IMR-90 (cell line): Measurements from ENCODE around the gene SNTG2. TPM values are rescaled to one million over a fixed set of nuclear protein-coding genes. Genes with fewer than 3 reads are reported as not detected.

ENCODE experiments used
- ATAC-seq: fragments of 200-7000 bp; cut with Tn5 transposase; 2 replicates; pipeline ENCODE4 v1.9.1; 2020; ENCODE audit warnings: low read depth, mild to moderate bottlenecking, moderate library complexity
- BruUV-seq: library from RNA; stranded (reverse); fragments of 400-500 nt; replicated peaks from 2 replicates; lab custom pipeline; 2021; lab: Mats Ljungman, UMichigan
- CTCF ChIA-PET: fragments of 300-600 bp; formaldehyde crosslinking; extraction: SDS; loops from one replicate; lab custom pipeline; 2021; ENCODE audit warnings: antibody characterized with exemption; lab: Yijun Ruan, JAX
- POLR2A ChIA-PET: fragments of 300-600 bp; sonication (Branson Sonifier 250); formaldehyde crosslinking; loops from one replicate; lab custom pipeline; 2022; ENCODE audit warnings: antibody characterized with exemption; ENCODE audit not compliant: unreplicated experiment; lab: Charles Lee
- DNase-seq: peaks from one replicate; pipeline ENCODE4 v3.0.0; 2013
- H2AFZ ChIP-seq: replicated peaks from 2 replicates; pipeline ENCODE3; 2013; ENCODE audit warnings: low read length, mild to moderate bottlenecking; ENCODE audit not compliant: poor library complexity
- H2AK5ac ChIP-seq: 2 replicates; pipeline ENCODE4 v1.6.1; 2013; ENCODE audit warnings: low read depth, low read length, inconsistent platforms
- H2AK9ac ChIP-seq: replicated peaks from 2 replicates; pipeline ENCODE3; 2013; ENCODE audit warnings: mild to moderate bottlenecking, low read depth, low read length, moderate library complexity; ENCODE audit not compliant: poor library complexity
- H2BK120ac ChIP-seq: 2 replicates; pipeline ENCODE4 v1.6.1; 2013; ENCODE audit warnings: low read depth, low read length, inconsistent platforms
- H2BK15ac ChIP-seq: 3 replicates; pipeline ENCODE4 v1.6.1; 2013; ENCODE audit warnings: low read depth, low read length, inconsistent platforms
- H2BK20ac ChIP-seq: 2 replicates; pipeline ENCODE4 v1.6.1; 2013; ENCODE audit warnings: low read depth, mild to moderate bottlenecking, inconsistent platforms, low read length, moderate library complexity
- H2BK5ac ChIP-seq: 2 replicates; pipeline ENCODE4 v1.6.1; 2013; ENCODE audit warnings: mild to moderate bottlenecking, low read depth, low read length, inconsistent platforms; ENCODE audit not compliant: poor library complexity, severe bottlenecking
- H3K14ac ChIP-seq: replicated peaks from 2 replicates; pipeline ENCODE4 v1.6.1; 2013; ENCODE audit warnings: low read depth, low read length, inconsistent platforms
- H3K18ac ChIP-seq: 2 replicates; pipeline ENCODE4 v1.6.1; 2013; ENCODE audit warnings: low read depth, low read length, control low read depth
- H3K23ac ChIP-seq: 2 replicates; pipeline ENCODE4 v1.6.1; 2013; ENCODE audit warnings: low read depth, low read length, inconsistent platforms
- H3K27ac ChIP-seq: 2 replicates; pipeline ENCODE4 v1.5.1; 2013; ENCODE audit warnings: mild to moderate bottlenecking, control low read depth, low read length; ENCODE audit not compliant: insufficient read depth
- H3K27me3 ChIP-seq: 2 replicates; pipeline ENCODE4 v1.6.1; 2013; ENCODE audit warnings: low read length; ENCODE audit not compliant: control insufficient read depth, insufficient read depth
- H3K36me3 ChIP-seq: 2 replicates; pipeline ENCODE4 v1.6.1; 2013; ENCODE audit warnings: low read length, mixed read lengths; ENCODE audit not compliant: control insufficient read depth, insufficient read depth
- H3K4ac ChIP-seq: 2 replicates; pipeline ENCODE4 v1.6.1; 2013; ENCODE audit warnings: low read depth, low read length, inconsistent platforms
- H3K4me1 ChIP-seq: 2 replicates; pipeline ENCODE4 v1.6.1; 2013; ENCODE audit warnings: low read length, mixed read lengths; ENCODE audit not compliant: control insufficient read depth, insufficient read depth
- H3K4me2 ChIP-seq: 2 replicates; pipeline ENCODE4 v1.6.1; 2013; ENCODE audit warnings: low read depth, mild to moderate bottlenecking, control low read depth, low read length, moderate library complexity
- H3K4me3 ChIP-seq: 2 replicates; pipeline ENCODE4 v1.5.1; 2013; ENCODE audit warnings: low read depth, mild to moderate bottlenecking, control low read depth, low read length, moderate library complexity; ENCODE audit not compliant: insufficient read depth
- H3K56ac ChIP-seq: 2 replicates; pipeline ENCODE4 v1.6.1; 2013; ENCODE audit warnings: low read length, inconsistent platforms; ENCODE audit not compliant: insufficient read depth; ENCODE audit errors: extremely low read depth
- H3K79me1 ChIP-seq, 2 experiments: 2 replicates each; pipeline ENCODE4 v1.6.1; 2013; ENCODE audit warnings: low read length in 2 of 2, inconsistent platforms in 1 of 2, low read depth in 1 of 2
- H3K9ac ChIP-seq: 2 replicates; pipeline ENCODE4 v1.6.1; 2013; ENCODE audit warnings: low read depth, low read length, control low read depth
- H3K9me1 ChIP-seq: 2 replicates; pipeline ENCODE4 v1.6.1; 2013; ENCODE audit warnings: low read length, inconsistent platforms; ENCODE audit not compliant: insufficient read depth
- H3K9me3 ChIP-seq: 2 replicates; pipeline ENCODE4 v1.6.1; 2013; ENCODE audit warnings: low read length; ENCODE audit not compliant: control insufficient read depth, insufficient read depth
- H4K20me1 ChIP-seq: 2 replicates; pipeline ENCODE4 v1.6.1; 2013; ENCODE audit warnings: low read length, inconsistent platforms; ENCODE audit not compliant: insufficient read depth
- H4K5ac ChIP-seq: 2 replicates; pipeline ENCODE4 v1.6.1; 2013; ENCODE audit warnings: mild to moderate bottlenecking, low read depth, low read length, control low read depth
- H4K8ac ChIP-seq, 2 experiments: 2 replicates each; pipeline ENCODE4 v1.6.1; 2013; ENCODE audit warnings: low read depth in 2 of 2, low read length in 2 of 2, control low read depth in 1 of 2, inconsistent platforms in 1 of 2
- H4K91ac ChIP-seq: 2 replicates; pipeline ENCODE4 v1.6.1; 2013; ENCODE audit warnings: low read depth, low read length, inconsistent platforms; ENCODE audit not compliant: insufficient read depth
- BHLHE40 ChIP-seq: fragments of 150-350 bp; IDR thresholded peaks from 2 replicates; pipeline ENCODE4 v1.6.1; 2016; ENCODE audit warnings: mild to moderate bottlenecking, low read depth, low read length
- CEBPB ChIP-seq: IDR thresholded peaks from 2 replicates; pipeline ENCODE4 v1.6.1; 2012; ENCODE audit warnings: low read depth, low read length, improper control_type of control experiment
- CHD1 ChIP-seq: IDR thresholded peaks from 2 replicates; pipeline ENCODE4 v1.6.1; 2012; ENCODE audit warnings: low read depth, low read length, improper control_type of control experiment
- FOS ChIP-seq: fragments of 150-350 bp; IDR thresholded peaks from 2 replicates; pipeline ENCODE4 v1.6.1; 2016; ENCODE audit warnings: low read depth, low read length
- MAFK ChIP-seq: IDR thresholded peaks from 2 replicates; pipeline ENCODE4 v1.6.1; 2012; ENCODE audit warnings: low read depth, low read length, improper control_type of control experiment
- MAZ ChIP-seq: IDR thresholded peaks from 2 replicates; pipeline ENCODE4 v1.6.1; 2012; ENCODE audit warnings: low read depth, mild to moderate bottlenecking, low read length, improper control_type of control experiment, moderate library complexity, borderline replicate concordance
- MXI1 ChIP-seq: IDR thresholded peaks from 2 replicates; pipeline ENCODE4 v1.6.1; 2012; ENCODE audit warnings: low read depth, mild to moderate bottlenecking, low read length, moderate library complexity, borderline replicate concordance
- NFE2L2 ChIP-seq: fragments of 150-350 bp; IDR thresholded peaks from 2 replicates; pipeline ENCODE4 v1.6.1; 2016; ENCODE audit warnings: low read depth, mild to moderate bottlenecking, low read length
- POLR2A ChIP-seq: IDR thresholded peaks from 2 replicates; pipeline ENCODE4 v1.6.1; 2012; ENCODE audit warnings: mild to moderate bottlenecking, low read depth, low read length
- RAD21 ChIP-seq: IDR thresholded peaks from 2 replicates; pipeline ENCODE4 v1.6.1; 2012; ENCODE audit warnings: low read length, improper control_type of control experiment
- RCOR1 ChIP-seq: IDR thresholded peaks from 2 replicates; pipeline ENCODE4 v1.6.1; 2012; ENCODE audit warnings: mild to moderate bottlenecking, low read length, improper control_type of control experiment; ENCODE audit not compliant: insufficient replicate concordance
- RFX5 ChIP-seq: IDR thresholded peaks from 2 replicates; pipeline ENCODE4 v1.8.0; 2012; ENCODE audit warnings: low read depth, mild to moderate bottlenecking, low read length, moderate library complexity
- SMC3 ChIP-seq: fragments of 150-350 bp; IDR thresholded peaks from 2 replicates; pipeline ENCODE4 v1.6.1; 2016; ENCODE audit warnings: low read depth, mild to moderate bottlenecking, antibody characterized with exemption, low read length, moderate library complexity
- WGBS, 2 experiments: methylation state at CpG; one replicate each; pipeline versions ENCODE4 v1.1.5 to v1.1.7; 2013; ENCODE audit warnings: missing lambda C conversion rate in 2 of 2; ENCODE audit not compliant: insufficient read length in 1 of 2; ENCODE audit errors: extremely low coverage in 2 of 2; 5-methylcytosine and 5-hydroxymethylcytosine counted together
- dilution Hi-C: fragments of 300-500 bp; cut with HindIII; formaldehyde crosslinking; loops from one replicate; pipeline ENCODE4 v1.14.3; 2018; ENCODE audit warnings: low sequenced_read_pairs; ENCODE audit not compliant: unreplicated experiment
- in situ Hi-C: fragments of 300-500 bp; cut with MboI; formaldehyde crosslinking; loops from 3 replicates; pipeline ENCODE4 v1.14.3; 2019; ENCODE audit warnings: low sequenced_read_pairs, inconsistent platforms, mixed read lengths
- intact Hi-C: fragments of 100-400 bp; cut with micrococcal nuclease; formaldehyde crosslinking; loops from 2 replicates; pipeline ENCODE4 v1.10.0; 2022
- polyA plus RNA-seq, 3 experiments: library from polyadenylated mRNA; depleted of rRNA; stranded (reverse); fragments of >200 nt; gene quantifications; 2 replicates each; pipeline ENCODE4 v1.2.3, GENCODE V29; 2012; ENCODE audit warnings: low replicate concordance in 1 of 3
- total RNA-seq: library from RNA; depleted of rRNA; stranded (reverse); fragments of >200 nt; gene quantifications from 2 replicates; pipeline ENCODE4 v1.2.3, GENCODE V29; 2012
- TF ChIP-seq, protein P1 (sequence below): fragments of 150-350 bp; IDR thresholded peaks from 2 replicates; pipeline ENCODE4 v1.6.1; 2016; ENCODE audit warnings: low read depth, mild to moderate bottlenecking, low read length, moderate library complexity, borderline replicate concordance
- TF ChIP-seq, protein P2 (sequence below): fragments of 150-350 bp; IDR thresholded peaks from 2 replicates; pipeline ENCODE4 v1.6.1; 2017; ENCODE audit warnings: mild to moderate bottlenecking, antibody characterized with exemption, low read length, low read depth
- TF ChIP-seq, protein P3 (sequence below): conservative IDR thresholded peaks from 2 replicates; pipeline ENCODE4 v1.5.1; 2012; ENCODE audit warnings: mild to moderate bottlenecking, low read depth, low read length, improper control_type of control experiment

The SNTG2 gene
- total and polyA plus RNA-seq, 2 of the 4 experiments (the other 2 are of a cell fraction), result under 0.01 to 0.17 TPM

DNA sequence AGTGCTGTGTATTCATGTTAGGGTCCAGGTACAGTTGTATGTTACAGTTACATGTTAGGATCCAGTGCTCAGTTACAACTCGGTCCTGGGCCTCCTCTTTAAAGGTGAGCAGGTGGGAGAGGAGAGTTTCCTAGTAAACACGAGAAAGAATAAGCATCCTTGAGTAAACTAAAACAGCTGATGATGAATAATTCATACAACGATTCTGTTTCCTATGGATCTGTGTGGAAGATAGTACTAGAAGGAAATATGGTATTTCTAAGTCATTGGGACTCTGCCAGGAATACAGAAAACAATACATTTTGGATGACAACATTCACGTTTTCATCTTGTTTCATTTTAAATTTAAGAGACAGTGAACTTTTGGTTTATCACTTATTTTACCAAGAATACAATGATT is 29.5 kb downstream of the SNTG2 start:
- Histone ChIP-seq H3K56ac (no peak overlapping the region), H3K9me1 (no peaks in the 10 kb centered on the region), H3K9ac (no peak overlapping the region), H2BK5ac (no peak overlapping the region), H4K5ac (no peak overlapping the region), H2BK20ac (no peak overlapping the region), H2AFZ (no peak overlapping the region), H2BK15ac (no peak overlapping the region), H2AK5ac (no peak overlapping the region), H3K4me3 (no peak overlapping the region), H3K27ac (no peak overlapping the region), H3K18ac (no peak overlapping the region), H3K23ac (no peak overlapping the region), H4K8ac (no peak overlapping the region), H3K27me3 (no peaks in the 10 kb centered on the region), H3K4me2 (no peak overlapping the region), H3K4ac (no peak overlapping the region), H3K79me1 (no peaks in the 10 kb centered on the region), H4K20me1 (no peaks in the 10 kb centered on the region), H3K14ac (no peak overlapping the region), H3K4me1 (no peaks in the 10 kb centered on the region), H3K36me3 (no peaks in the 10 kb centered on the region), H2BK120ac (no peak overlapping the region), H4K91ac (no peak overlapping the region), H2AK9ac (no peak overlapping the region), H3K9me3 (peaks cover 9% of the 10 kb centered on the region; the same call in 1 of the 2 replicates)
- CTCF ChIA-PET, result interaction anchor here (0.6 kb wide), 1 partner anchor 27 kb away, joined by 3 read pairs; no protein-coding TSS in a partner anchor
- dilution Hi-C loops, result no loop called here
- in situ Hi-C loops, result no loop called here
- no CpG with 5 or more reads among the region's 4 CpGs for WGBS, 2 experiments
- intact Hi-C loops, result no loop called here
- DNase-seq (no peak), ATAC-seq (no peak)
- TF ChIP-seq RAD21 (no peak), NFE2L2 (no peak), SMC3 (no peak), MAFK (no peak), BHLHE40 (no peak), CHD1 (no peak), MXI1 (no peak), RFX5 (no peak), FOS (no peak), MAZ (no peak), POLR2A (no peak), CEBPB (no peak), RCOR1 (no peak)
- TF ChIP-seq, protein P1, sequence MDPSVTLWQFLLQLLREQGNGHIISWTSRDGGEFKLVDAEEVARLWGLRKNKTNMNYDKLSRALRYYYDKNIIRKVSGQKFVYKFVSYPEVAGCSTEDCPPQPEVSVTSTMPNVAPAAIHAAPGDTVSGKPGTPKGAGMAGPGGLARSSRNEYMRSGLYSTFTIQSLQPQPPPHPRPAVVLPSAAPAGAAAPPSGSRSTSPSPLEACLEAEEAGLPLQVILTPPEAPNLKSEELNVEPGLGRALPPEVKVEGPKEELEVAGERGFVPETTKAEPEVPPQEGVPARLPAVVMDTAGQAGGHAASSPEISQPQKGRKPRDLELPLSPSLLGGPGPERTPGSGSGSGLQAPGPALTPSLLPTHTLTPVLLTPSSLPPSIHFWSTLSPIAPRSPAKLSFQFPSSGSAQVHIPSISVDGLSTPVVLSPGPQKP, result no peak
- TF ChIP-seq, protein P2, sequence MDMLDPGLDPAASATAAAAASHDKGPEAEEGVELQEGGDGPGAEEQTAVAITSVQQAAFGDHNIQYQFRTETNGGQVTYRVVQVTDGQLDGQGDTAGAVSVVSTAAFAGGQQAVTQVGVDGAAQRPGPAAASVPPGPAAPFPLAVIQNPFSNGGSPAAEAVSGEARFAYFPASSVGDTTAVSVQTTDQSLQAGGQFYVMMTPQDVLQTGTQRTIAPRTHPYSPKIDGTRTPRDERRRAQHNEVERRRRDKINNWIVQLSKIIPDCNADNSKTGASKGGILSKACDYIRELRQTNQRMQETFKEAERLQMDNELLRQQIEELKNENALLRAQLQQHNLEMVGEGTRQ, result no peak
- TF ChIP-seq, protein P3, sequence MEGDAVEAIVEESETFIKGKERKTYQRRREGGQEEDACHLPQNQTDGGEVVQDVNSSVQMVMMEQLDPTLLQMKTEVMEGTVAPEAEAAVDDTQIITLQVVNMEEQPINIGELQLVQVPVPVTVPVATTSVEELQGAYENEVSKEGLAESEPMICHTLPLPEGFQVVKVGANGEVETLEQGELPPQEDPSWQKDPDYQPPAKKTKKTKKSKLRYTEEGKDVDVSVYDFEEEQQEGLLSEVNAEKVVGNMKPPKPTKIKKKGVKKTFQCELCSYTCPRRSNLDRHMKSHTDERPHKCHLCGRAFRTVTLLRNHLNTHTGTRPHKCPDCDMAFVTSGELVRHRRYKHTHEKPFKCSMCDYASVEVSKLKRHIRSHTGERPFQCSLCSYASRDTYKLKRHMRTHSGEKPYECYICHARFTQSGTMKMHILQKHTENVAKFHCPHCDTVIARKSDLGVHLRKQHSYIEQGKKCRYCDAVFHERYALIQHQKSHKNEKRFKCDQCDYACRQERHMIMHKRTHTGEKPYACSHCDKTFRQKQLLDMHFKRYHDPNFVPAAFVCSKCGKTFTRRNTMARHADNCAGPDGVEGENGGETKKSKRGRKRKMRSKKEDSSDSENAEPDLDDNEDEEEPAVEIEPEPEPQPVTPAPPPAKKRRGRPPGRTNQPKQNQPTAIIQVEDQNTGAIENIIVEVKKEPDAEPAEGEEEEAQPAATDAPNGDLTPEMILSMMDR, result no peak
- BruUV-seq, result no TSS peak
- POLR2A ChIA-PET, result no interaction called here
